ENCODE results near the gene IL4I1.
A peak's percentile ranks its signal among the peaks of the same experiment; 100 is the strongest.

Gene IL4I1

GRCh38 chr19:49894879-49895565 is 1.7 kb downstream of the IL4I1 start:
- peak overlapping the region; percentile 47; the same call in 1 of the 2 replicates for H3K4me3 ChIP-seq (ENCODE audit: low read length)
- TF ChIP-seq ZNF274 (IDR thresholded peaks at IDR 0.05; ENCODE audit: low read depth, low read length), result no peak

DNA sequence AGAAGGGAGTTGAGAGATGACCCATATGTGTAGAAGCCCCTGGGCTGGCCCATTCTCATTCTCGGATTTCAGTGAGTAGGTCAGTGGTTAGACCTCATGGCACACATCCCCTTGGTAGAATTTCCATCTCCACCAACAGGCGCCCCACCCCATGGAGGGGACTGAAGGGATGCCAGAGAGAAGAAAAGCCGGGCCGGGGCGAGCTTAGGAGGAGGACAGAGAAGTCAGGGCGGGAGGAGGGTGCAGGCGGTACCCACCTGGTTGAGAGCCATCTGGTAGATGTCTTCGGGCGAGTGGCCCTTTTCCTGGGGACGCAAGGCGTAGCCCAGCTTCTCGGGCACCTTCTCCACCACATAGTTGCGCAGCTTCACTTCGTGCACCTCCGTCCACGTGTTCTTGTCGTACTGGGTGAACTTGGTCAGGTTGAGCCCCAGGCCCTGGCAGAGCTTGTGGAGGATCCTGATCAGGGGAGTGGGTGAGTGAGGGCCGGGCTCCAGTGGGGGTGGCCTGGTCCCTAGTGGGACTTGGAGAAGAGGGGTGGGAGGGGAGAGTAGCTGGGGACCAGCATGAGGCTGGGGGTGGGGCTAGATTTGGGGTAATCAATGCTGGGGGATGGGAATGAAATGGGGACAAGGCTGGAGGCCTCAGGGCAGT is 2.5 kb downstream of the IL4I1 start:
- no peak overlapping the region for H3K4me3 ChIP-seq (ENCODE audit: low read length)
- TF ChIP-seq ZNF274 (IDR thresholded peaks at IDR 0.05; ENCODE audit: low read depth, low read length), result no peak

- no peak for TF ChIP-seq ZNF274 (IDR thresholded peaks at IDR 0.05; ENCODE audit: low read depth, low read length)
- H3K4me3 ChIP-seq (ENCODE audit: low read length), result no peak overlapping the region
Measured at GRCh38 chr19:49892716-49893115, 4.0 kb downstream of the IL4I1 start.

- no peak for TF ChIP-seq ZNF274 (IDR thresholded peaks at IDR 0.05; ENCODE audit: low read depth, low read length)
- no peak overlapping the region for H3K4me3 ChIP-seq (ENCODE audit: low read length)
Measured at GRCh38 chr19:49891393-49891792, 5.3 kb downstream of the IL4I1 start.

DNA sequence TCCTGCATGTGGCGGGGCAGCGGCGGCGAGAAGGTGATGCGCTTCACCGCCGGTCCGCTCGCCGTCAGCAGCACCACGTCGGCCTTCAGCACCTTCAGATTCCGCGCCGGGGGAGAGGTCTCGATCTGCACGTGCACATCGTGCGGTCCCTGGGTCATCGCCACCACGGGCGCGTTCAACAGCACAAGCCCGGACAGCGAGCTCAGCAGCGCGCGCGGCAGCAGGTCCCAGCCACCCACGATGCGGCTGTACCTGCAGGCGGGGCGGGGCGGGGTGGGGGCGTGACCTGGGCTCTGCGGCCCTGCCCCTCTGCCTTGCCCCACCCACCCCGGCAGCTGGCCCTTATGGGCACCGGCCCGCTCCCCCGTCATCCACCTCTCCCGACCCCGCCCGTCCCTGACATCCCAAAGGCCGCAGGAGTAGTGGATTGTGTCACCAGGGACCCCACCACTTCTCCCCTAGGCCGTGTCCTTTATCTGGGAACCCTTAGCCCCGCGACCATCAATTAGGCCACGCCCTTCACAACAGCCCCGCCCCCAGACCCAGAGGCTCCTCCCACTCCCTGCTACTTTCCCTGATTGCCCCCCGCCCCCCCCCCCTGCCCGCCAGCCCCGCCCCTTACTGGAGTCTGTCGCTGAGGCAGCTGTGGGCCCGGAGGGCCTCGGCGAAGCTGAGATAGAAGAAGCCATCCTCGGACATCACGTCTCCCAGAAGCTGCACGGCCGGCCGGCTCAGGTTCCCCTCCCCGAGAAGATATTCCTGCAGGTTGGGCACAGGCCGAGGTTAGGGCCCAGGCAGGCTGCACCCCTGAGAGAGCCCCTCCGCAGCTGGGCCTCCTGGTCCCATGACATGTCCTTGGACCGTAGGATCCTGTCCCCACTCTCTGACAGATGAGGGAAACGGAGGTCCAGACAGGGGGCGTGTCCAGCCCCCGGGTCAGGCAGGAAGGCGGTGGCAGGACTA is 6.1 kb downstream of the IL4I1 start:
- TF ChIP-seq ZNF274 (IDR thresholded peaks at IDR 0.05; ENCODE audit: low read depth, low read length), result no peak
- H3K4me3 ChIP-seq (ENCODE audit: low read length), result no peak overlapping the region

- TF ChIP-seq ZNF274 (IDR thresholded peaks at IDR 0.05; ENCODE audit: low read depth, low read length), result no peak
- H3K4me3 ChIP-seq (ENCODE audit: low read length), result no peak overlapping the region
Measured at GRCh38 chr19:49889687-49890348, 6.9 kb downstream of the IL4I1 start.

DNA sequence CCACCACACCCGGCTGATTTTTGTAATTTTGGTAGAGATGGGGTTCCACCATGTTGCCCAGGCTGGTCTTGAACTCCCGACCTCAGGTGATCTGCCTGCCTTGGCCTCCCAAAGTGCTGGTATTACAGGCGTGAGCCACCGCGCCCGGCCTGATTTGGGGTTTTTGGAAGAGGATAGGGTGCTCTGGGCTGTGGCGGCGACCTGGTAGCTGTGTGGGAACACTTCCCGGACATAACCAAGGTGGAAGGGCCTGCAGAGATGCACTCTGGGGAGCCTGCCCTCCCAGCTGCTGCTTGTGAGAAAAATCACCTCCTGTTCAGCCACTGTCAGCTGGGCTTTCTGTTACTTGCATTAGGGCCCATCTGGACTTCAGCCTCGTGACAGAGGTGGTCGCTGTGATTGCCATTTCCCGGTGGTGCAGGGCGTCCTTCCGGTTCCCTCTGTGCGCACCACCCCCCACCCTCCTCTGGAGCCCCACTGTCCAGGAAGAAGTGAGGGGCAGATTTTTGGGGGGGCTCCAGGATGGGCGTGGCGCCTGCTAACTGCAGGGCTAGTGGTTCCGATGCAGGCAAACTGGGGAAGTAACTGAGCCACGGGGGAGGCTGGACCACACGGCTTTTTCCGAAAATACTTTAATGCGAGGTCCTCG is 7.5 kb downstream of the IL4I1 start:
- no peak for TF ChIP-seq ZNF274 (IDR thresholded peaks at IDR 0.05; ENCODE audit: low read depth, low read length)
- no peak overlapping the region for H3K4me3 ChIP-seq (ENCODE audit: low read length)

- no peak overlapping the region for H3K4me3 ChIP-seq (ENCODE audit: low read length)
- no peak for TF ChIP-seq ZNF274 (IDR thresholded peaks at IDR 0.05; ENCODE audit: low read depth, low read length)
Measured at GRCh38 chr19:49888510-49888824, 8.2 kb downstream of the IL4I1 start.

DNA sequence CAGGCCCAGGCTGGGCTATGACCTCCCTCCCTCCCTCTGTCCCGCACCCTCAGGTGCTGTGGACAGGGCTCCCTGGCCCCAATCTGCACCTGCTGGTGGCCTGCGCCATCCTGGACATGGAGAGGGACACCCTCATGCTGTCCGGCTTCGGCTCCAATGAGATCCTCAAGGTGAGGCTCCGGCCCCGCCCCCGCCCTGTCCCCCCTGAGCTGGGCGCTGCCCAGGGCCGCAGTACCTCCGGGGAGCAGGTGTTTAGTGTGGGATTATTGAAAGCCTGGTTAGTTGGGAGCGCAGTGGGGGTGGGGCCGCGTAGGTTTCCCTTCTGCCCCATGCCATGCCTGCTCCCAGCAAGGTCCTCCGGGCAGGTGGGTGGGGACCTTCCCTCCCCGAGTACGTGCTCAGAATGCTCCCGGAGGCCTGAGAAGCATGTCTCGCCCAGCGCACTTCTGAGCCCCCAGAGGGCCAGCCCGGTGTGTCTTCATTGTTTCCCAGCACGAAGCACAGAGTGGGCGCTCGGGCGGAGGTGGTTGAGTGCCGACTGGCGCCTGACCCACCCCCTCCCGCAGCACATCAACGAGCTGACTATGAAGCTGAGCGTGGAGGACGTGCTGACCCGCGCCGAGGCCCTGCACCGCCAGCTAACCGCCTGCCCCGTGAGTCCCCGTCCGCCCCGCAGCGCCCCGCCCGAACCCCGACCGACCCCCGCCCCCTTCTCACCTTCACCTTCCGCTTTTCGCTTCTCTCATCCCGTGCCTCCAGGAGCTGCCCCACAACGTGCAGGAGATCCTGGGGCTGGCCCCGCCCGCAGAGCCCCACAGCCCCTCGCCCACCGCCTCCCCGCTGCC is 8.8 kb downstream of the IL4I1 start:
- TF ChIP-seq ZNF274 (IDR thresholded peaks at IDR 0.05; ENCODE audit: low read depth, low read length), result no peak
- no peak overlapping the region for H3K4me3 ChIP-seq (ENCODE audit: low read length)

DNA sequence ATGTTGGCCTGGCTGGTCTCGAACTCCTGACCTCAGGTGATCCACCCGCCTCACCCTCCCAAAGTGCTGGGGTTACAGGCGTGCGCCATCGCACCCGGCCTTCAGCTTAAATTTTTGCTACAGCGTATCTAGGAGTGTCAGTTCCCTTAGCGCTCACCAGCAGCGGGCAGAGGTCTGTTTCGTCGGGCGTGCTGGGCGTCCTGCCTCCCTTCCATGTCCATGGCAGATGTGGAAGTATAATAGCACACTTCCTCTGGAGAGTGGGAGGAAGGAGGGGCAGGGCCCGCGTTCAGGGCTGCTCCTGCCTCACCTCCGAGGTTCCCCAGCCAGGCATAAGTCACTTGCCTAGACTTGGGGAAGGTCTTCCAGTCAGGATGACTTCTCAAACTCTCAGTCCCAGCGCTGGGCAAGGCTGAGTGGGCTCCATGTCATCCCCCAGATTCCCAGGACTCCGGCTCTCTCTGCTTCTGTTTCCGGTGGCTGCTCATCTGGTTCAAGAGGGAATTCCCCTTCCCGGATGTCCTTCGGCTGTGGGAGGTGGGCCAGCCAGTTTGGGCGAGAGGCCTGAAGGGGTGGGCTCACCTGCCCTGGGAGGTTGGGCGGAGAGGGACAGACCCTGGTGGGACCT is 9.5 kb downstream of the IL4I1 start:
- no peak overlapping the region for H3K4me3 ChIP-seq (ENCODE audit: low read length)
- no peak for TF ChIP-seq ZNF274 (IDR thresholded peaks at IDR 0.05; ENCODE audit: low read depth, low read length)

GRCh38 chr19:49884760-49885159 is 11.9 kb downstream of the IL4I1 start:
- no peak overlapping the region for H3K4me3 ChIP-seq (ENCODE audit: low read length)
- TF ChIP-seq ZNF274 (IDR thresholded peaks at IDR 0.05; ENCODE audit: low read depth, low read length), result no peak

DNA sequence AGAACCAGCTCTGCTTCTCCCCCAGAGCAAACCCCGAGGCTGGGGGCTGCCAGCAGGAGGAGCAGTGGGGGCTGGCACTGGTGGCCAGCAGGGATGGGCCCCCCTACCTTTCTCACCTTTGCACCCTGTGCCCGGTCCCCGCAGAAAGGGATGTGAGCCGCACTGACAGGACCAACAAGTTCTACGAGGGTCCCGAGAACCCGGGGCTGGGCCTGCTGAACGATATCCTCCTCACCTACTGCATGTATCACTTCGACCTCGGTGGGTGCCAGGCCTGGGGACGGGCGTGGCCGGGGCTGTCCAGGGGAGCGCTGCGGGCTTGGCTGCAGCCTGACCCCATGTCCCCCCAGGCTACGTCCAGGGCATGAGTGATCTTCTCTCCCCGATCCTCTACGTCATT is 12.6 kb downstream of the IL4I1 start:
- no peak overlapping the region for H3K4me3 ChIP-seq (ENCODE audit: low read length)
- no peak for TF ChIP-seq ZNF274 (IDR thresholded peaks at IDR 0.05; ENCODE audit: low read depth, low read length)

Measured in GM08714 (cell line).